GM19193 (cell line): ENCODE measurements around the gene IQGAP3.

Experiments used
- POLR2A ChIP-seq: IDR thresholded peaks from 4 replicates; pipeline ENCODE4 v1.6.1; 2011; ENCODE audit not compliant: insufficient read depth, insufficient read length; ENCODE audit errors: extremely low read depth

Gene IQGAP3

DNA sequence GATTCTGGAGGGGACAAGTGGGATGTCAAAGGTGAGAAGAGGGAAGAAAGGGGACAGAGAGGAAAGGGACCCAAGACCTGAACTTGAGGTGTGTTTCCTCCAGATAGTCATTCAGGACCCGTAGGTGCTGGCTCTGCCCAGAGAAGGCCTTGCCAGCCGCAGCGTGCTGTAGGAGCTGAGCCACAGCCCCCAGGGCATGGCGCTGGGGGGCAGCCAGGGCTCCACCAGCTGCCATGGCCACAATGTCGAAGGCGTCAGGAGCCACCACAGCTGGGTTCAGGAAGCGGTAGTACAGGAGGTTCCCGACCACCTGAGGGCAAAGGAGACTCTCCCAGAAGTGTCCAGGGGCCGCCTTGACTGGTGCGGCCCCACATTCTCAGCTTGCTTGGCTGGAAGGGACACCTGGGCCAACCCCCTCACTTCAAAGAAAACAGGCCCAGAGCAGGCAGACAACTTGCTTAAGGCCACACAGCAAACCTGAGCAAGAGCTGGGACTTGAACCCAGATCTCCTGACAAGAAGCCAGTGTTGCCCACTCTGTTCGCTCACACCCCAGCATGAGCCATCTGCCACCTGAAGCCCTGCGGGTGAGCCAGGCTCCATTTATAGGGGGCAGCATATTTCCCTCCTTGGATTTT lies 37.8 kb downstream of the IQGAP3 start:
- TF ChIP-seq POLR2A = no peak

DNA sequence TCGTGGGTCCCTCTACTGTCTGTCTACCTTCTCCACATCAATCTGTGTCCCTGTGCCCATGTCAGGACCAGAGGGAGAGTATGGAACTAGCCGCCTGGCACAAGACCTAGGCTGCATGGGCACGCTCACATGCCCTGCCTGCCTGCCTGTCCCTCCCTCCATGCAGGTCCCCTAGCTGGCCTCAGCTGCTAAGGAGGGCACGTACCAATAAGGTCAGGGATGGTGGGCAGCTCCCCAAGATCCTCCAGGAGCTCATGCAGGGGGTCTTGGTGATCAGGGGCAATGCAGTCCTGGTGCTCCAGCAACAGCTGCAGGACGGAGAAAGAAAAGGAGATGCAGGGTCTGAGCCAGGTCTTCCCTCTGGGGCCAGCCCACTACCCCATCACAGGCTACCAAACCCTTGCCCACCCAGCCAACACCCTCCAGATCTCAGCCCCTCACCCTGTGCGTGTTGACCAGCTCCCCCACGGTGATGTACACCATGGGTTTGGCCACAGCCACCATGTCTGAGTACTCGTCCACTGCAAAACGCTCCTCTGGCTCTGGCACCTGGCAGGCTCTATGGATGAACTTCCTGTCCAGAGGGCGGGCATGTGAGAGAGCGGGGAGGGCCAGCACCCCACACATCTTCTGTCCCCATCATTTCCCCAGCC lies 38.7 kb downstream of the IQGAP3 start:
- TF ChIP-seq POLR2A = no peak

DNA sequence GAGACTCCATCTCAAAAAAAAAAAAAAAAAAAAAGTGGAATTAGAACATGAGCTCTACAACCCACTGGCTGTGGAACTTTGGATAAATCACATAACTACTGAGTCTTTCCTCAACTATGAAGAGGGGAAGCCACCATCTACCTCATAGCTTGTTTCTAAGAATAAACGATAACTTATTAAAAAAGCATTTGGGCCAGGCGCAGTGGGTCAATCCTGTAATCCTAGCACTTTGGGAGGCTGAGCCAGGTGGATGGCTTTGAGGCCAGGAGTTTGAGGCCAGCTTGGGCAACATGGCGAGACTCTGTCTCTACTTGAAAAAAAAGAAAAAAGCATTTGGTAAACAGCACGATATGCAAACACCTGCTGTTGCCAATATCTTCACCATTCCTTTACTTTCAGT lies 40.0 kb downstream of the IQGAP3 start:
- TF ChIP-seq POLR2A = no peak

DNA sequence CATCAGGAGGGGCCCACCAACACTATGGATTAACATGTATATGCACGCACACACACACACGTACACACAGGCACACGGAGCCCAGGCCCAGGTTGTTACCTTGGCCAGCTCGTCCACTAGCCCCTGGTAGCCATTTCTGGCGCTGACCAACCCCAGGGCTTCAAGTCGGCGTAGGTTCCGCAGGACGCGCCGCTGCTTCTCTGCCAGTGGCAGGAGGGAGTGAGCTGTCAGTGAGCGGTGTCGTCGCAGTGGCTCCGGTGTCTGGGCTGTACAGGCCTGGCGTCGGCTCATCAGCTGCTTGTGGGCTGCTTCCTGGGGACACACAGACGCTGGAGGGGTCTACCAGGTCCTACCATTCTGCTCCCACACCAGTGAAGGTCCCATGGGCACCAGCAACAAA lies 42.4 kb downstream of the IQGAP3 start:
- TF ChIP-seq POLR2A = no peak

DNA sequence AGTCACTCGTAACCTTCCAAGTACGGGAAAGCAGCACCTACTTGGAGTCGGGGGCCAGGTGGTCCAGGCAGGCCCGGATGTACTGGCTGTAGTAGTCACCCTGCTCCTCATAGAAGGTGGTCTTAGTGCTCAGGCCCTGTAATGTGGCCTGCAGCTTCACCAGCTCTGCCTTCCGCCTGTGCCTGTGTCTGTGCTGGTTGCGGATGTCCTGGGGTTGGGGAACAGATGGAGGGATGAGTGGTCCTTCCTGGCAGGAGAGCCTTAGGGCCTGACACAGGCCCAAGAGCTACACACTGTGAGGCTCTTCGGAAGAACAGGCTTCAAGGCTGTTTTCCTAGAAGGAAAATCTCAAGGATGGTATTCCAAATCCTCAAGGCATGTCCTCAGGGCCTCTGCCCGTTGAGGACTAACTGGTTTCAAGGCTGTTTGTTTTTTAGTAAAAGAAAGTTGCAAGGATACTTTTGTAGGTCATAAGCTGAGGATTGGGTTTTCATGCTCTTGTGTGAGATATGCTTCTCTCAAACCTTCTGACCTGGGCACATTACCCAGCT lies 43.4 kb downstream of the IQGAP3 start:
- no peak for TF ChIP-seq POLR2A

DNA sequence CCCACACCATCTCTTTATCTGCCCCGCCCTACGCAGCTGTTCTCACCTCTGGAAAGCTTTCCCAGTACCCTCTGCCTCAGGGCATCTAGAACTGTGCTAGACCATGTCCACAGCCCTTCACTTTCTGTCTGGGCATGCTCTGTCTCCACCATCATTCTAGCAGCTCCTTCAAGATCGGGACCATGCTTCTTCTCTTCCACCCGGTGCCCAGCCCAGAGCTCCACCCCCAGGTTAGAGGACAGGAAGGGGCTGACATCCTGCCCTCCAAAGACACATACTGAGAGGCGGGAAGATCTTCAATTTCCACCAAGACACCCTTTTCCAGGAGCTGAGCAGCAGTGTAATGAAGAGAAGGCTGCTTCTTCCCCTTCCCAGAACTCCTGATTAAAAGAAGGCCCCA lies 44.1 kb downstream of the IQGAP3 start:
- no peak for TF ChIP-seq POLR2A

DNA sequence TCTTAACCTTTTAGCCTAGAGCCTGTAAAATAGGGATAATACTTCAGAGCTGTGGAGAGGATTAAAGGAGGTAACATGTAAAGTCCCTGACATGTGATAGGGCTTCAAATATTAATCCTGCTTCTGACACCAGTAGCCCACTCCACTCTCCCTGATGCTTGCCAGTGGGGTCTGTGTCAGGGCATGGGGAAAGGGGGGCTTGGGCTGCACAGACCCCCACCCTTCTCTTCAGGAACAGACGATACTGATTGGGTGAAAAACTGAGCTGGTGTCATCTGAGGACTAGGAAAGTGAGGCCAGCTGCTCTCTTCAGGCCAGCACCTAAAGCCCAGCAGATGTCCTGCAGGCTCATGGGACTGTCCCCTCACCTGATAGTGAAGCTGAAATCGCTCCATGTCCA lies 44.8 kb downstream of the IQGAP3 start:
- TF ChIP-seq POLR2A = no peak

DNA sequence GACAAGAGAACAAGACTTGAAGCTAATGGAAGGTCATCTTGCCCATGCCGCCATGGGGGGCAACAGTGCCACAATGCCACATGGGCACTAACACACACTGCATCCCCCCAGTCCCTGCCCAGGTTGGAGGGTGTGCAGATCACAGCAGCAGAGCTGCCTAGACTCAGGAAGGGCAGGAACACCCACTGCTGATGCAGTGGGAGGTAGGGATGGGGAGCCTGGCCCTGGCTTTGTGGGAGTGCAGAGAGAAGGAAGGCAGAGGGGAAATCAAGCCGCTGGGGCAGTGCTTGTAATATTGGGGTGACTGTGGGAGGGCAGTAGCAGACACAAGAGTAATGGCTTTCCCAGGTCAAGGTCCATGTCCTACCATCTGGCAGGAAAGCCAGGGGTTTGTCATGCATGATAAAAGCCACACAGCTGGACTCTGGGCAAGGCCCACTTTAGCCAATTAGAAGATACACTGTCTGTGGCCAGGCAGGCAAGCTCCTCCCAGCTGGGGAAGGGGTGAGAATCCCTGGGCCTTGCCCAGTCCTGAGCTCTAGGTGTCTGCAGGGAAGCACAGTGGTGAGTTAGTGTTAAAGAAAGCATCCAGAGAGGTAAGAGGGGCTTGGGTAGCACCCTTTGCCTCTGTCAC lies 46.4 kb downstream of the IQGAP3 start:
- no peak for TF ChIP-seq POLR2A

DNA sequence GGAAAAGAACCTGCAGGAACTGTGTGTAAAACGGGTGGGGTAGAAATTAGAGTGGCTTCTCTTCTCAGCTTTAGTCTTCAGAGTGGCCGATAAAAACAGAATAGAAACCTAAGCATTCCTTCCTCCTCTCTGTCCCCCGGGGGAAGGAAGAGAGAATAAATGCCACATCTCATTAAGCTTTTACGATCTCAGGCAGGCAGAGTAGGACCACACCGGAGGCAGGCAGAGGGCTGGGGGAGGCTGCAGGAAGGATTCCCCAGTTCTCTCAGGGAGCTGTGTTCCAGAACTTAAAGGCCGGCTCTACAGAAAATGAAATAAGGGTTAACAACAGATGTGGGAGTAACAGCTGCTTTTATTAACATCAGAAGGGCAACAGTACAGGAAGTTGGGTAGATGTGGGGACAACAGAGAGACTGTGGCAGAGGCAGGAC lies 47.3 kb downstream of the IQGAP3 start:
- no peak for TF ChIP-seq POLR2A

DNA sequence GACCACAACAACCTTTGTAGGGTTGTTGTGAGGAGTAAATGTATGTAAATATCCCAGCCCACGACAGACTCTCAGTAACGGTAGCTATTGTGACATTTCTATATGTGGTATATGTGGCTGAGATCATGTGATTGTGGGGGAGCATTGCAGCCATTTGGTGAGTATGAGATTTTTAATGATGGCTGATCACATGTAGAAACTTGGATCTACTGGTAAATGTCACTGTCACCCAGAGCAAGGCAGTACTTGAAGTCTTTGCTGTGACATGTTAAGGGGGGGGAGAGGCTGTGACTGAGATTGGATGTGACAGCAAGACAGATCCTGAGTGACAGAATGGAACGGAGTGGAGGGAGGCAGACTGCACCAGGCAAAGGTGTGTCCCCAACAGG lies 47.9 kb downstream of the IQGAP3 start:
- no peak for TF ChIP-seq POLR2A

DNA sequence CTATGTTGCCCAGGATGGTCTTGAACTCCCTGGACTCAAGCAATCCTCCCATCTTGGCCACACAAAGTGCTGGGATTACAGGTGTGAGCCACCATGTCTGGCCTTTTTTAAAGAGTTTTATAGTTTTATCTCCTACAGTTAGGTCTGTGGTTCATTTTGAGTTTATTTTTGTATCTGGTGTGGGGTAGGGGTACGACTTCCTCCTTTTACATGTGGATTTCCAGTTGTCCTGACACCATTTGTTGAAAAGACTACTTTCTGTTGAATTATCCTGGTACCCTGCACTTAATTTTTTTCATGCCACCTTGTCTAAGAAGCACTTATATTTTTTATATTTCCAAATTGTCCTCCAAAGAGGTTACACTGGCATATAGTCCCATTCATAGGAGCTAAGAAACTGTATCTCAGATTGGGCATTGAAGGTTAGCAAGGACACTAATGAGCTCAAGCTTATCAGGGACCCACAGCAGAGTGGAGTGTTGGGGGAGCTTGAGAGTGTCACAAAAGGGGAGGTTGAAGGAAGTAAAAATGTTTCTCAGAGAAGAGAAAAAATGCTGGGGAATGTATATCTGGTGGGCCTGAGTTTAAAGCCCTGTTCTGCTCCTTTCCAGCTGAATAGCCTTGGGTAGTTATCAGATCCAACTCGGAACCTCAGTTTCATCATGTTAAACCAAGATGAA lies 48.4 kb downstream of the IQGAP3 start:
- TF ChIP-seq POLR2A = no peak

DNA sequence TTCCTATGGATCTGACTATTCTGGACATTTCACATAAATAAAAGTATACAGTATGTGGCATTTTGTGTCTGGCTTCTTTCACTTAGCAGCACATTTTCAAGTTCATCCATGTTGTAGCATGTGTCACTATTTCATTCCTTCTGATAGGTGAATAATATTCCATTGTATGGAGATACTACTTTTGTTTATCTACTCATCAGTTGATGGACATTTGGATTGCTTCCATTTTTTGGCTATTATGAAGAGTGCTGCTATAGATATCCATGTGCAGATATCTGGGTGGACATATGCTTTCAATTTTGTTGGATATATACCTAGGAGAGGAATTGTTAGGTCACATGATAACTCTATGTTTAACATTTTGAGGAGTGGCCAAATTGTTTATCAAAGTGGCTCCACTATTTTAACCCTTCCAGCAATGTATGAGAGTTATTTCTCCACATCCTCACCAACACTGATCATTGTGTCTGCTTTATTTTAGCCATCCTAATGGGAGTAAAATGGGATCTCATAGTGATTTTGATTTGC lies 49.9 kb downstream of the IQGAP3 start:
- no peak for TF ChIP-seq POLR2A

DNA sequence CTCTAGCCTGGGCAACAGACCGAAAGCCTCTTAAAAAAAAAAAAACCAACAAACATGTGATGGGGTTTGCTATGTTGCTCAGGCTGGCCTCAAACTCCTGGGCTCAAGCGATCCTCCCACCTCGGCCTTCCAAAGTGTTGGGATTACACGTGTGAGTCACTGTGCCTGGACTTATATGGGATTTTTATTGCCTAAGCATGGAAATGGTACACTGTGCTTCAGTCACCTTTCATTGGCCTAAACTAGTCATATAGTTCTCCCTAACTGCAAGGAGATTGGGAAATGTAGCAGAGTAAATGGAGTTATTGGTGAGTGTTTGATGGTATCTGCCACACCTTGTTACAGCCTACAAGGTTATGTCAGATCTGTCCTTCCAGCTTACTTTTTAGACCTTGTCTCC lies 54.6 kb downstream of the IQGAP3 start:
- no peak for TF ChIP-seq POLR2A

DNA sequence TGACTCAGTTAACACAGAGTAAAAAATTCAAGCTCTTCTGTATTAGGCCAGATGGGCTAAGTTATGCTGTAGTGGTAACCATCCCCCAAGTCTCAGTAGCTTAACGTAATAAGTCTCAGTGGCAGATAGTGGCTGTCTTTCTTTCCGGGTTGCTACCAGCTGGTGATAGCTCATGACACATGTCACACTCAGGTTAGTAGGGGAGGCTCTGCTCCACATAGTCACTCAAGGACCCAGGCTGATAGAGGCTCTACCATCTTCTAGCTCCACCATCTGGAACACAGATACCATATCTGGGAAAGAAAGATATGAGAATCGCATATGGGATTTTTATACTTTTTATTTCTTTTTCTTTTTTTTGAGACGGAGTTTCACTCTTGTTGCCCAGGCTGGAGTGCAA lies 55.5 kb downstream of the IQGAP3 start:
- TF ChIP-seq POLR2A = no peak

DNA sequence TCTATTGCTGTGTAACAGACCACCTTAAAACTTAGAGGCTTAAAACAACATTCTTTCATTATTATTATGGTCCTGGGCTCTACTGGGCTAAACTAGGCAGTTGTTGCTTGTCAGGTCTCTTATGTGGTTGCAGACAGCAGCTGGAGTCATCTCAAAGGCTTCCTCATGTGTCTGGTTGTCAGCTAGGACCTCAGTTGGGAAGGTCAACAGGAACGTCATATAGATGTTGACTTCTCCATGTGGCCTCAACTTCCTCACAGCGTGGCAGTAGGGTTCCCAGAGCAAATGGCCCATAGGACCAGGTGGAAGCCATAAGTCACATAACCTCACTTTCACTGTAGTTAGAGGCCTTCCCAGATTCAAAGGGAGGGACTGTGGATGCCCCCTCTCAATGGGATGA lies 56.4 kb downstream of the IQGAP3 start:
- no peak for TF ChIP-seq POLR2A
